Endodermal cell (in vitro differentiated cells): ENCODE results near the gene OTOS. TPM values are rescaled to one million over a fixed set of nuclear protein-coding genes. Genes with fewer than 3 reads are reported as not detected.

Source experiments
- DNase-seq: peaks from one replicate; pipeline ENCODE4 v3.0.0-alpha.2; 2017
- H3K27ac ChIP-seq: 2 replicates; pipeline ENCODE4 v1.5.1; 2013; ENCODE audit warnings: mild to moderate bottlenecking, low read depth, low read length, moderate library complexity
- H3K27me3 ChIP-seq: 2 replicates; pipeline ENCODE4 v1.6.1; 2013; ENCODE audit warnings: mild to moderate bottlenecking, low read length, moderate library complexity; ENCODE audit not compliant: insufficient read depth, control insufficient read depth, poor library complexity, severe bottlenecking
- H3K36me3 ChIP-seq: 2 replicates; pipeline ENCODE4 v1.7.0; 2013; ENCODE audit warnings: mild to moderate bottlenecking, low read length, moderate library complexity; ENCODE audit not compliant: control insufficient read depth, insufficient read depth
- H3K4me1 ChIP-seq: one replicate; pipeline ENCODE4 v1.7.0; 2013; ENCODE audit warnings: low read length; ENCODE audit not compliant: control insufficient read depth, insufficient read depth
- H3K4me3 ChIP-seq: 2 replicates; pipeline ENCODE4 v1.5.1; 2013; ENCODE audit warnings: mild to moderate bottlenecking, low read length, moderate library complexity
- H3K9ac ChIP-seq: 2 replicates; pipeline ENCODE4 v1.6.1; 2013; ENCODE audit warnings: mild to moderate bottlenecking, low read length, moderate library complexity; ENCODE audit not compliant: poor library complexity, severe bottlenecking; ENCODE audit errors: extremely low read depth
- H3K9me3 ChIP-seq: 2 replicates; pipeline ENCODE4 v1.6.1; 2013; ENCODE audit warnings: mild to moderate bottlenecking, low read length, moderate library complexity; ENCODE audit not compliant: control insufficient read depth
- H3K27ac Mint-ChIP-seq: 2 replicates; pipeline ENCODE4 v1.8.0; 2020; ENCODE audit warnings: mixed read lengths
- H3K27me3 Mint-ChIP-seq: 2 replicates; pipeline ENCODE4 v1.8.0; 2021; ENCODE audit warnings: mild to moderate bottlenecking, mixed read lengths; ENCODE audit not compliant: insufficient read depth
- H3K36me3 Mint-ChIP-seq: 2 replicates; pipeline ENCODE4 v1.8.0; 2020; ENCODE audit warnings: low read depth, mixed read lengths
- H3K4me1 Mint-ChIP-seq: 2 replicates; pipeline ENCODE4 v1.8.0; 2020; ENCODE audit warnings: mixed read lengths
- H3K4me3 Mint-ChIP-seq: 2 replicates; pipeline ENCODE4 v1.8.0; 2020; ENCODE audit warnings: mild to moderate bottlenecking, moderate library complexity, mixed read lengths
- H3K9me3 Mint-ChIP-seq: 2 replicates; pipeline ENCODE4 v1.8.0; 2020; ENCODE audit warnings: mild to moderate bottlenecking, mixed read lengths
- WGBS, 2 experiments: methylation state at CpG; one replicate each; pipeline versions ENCODE4 v1.1.5 to v1.1.7; 2013; ENCODE audit warnings: missing lambda C conversion rate in 2 of 2, mixed read lengths in 1 of 2; ENCODE audit not compliant: insufficient coverage in 1 of 2, insufficient read length in 1 of 2; 5-methylcytosine and 5-hydroxymethylcytosine counted together
- total RNA-seq, 2 donors: library from RNA; stranded (reverse); fragmentation: NEBNext Ultra II Directional in 1 of 2; extraction: Animal tissue kit (Norgen Biotek cat#: 25700) in 1 of 2; gene quantifications; 2 replicates in 1 of 2; 3 replicates in 1 of 2; pipeline ENCODE4 v1.2.1, GENCODE V29; 2021
- TF ChIP-seq, protein P1 (sequence below): fragments of 200-600 bp; sonication (generic); conservative IDR thresholded peaks from 2 replicates; pipeline ENCODE4 v1.5.0; 2021; ENCODE audit warnings: antibody characterized with exemption, mild to moderate bottlenecking

OTOS gene
- total RNA-seq, 2 donors from 2014 or later = not detected

DNA sequence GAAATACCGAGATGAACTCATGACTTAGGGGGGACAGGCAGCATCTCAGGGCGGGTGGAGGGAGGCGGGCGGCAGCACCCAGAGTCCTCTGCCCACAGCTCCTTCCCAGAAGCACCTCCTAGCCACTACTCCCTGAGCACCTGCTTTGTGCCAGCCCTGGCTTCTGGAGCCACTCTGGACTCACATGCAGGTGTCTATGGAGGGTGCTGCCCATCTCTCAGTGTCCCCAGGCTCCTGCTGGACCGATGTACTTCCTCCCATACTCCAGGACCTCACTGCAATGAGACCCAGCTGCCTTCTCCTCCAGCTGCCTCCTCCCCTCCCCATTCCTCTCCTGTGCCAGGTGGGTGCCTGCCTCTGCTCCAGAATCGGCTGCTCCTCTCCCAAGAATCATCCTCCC, 22.1 kb upstream of the OTOS start:
- DNase-seq = no peak
- Histone ChIP-seq H3K27ac (no peak overlapping the region), H3K4me3 (no peak overlapping the region), H3K36me3 (no peaks in the 10 kb centered on the region), H3K9ac (no peak overlapping the region), H3K9me3 (no peaks in the 10 kb centered on the region), H3K4me1 (no peaks in the 10 kb centered on the region), H3K27me3 (no peaks in the 10 kb centered on the region)
- H3K27ac Mint-ChIP-seq = no peak overlapping the region
- H3K4me1 Mint-ChIP-seq = no peaks in the 10 kb centered on the region
- 88 to 93% methylated on average over 3 to 6 of the region's 6 CpGs for WGBS, 2 experiments
- H3K36me3 Mint-ChIP-seq = no peaks in the 10 kb centered on the region
- H3K9me3 Mint-ChIP-seq = no peaks in the 10 kb centered on the region
- no peak overlapping the region for H3K4me3 Mint-ChIP-seq
- TF ChIP-seq, protein P1, sequence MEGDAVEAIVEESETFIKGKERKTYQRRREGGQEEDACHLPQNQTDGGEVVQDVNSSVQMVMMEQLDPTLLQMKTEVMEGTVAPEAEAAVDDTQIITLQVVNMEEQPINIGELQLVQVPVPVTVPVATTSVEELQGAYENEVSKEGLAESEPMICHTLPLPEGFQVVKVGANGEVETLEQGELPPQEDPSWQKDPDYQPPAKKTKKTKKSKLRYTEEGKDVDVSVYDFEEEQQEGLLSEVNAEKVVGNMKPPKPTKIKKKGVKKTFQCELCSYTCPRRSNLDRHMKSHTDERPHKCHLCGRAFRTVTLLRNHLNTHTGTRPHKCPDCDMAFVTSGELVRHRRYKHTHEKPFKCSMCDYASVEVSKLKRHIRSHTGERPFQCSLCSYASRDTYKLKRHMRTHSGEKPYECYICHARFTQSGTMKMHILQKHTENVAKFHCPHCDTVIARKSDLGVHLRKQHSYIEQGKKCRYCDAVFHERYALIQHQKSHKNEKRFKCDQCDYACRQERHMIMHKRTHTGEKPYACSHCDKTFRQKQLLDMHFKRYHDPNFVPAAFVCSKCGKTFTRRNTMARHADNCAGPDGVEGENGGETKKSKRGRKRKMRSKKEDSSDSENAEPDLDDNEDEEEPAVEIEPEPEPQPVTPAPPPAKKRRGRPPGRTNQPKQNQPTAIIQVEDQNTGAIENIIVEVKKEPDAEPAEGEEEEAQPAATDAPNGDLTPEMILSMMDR = no peak
- H3K27me3 Mint-ChIP-seq = peaks cover 5% of the 10 kb centered on the region

DNA sequence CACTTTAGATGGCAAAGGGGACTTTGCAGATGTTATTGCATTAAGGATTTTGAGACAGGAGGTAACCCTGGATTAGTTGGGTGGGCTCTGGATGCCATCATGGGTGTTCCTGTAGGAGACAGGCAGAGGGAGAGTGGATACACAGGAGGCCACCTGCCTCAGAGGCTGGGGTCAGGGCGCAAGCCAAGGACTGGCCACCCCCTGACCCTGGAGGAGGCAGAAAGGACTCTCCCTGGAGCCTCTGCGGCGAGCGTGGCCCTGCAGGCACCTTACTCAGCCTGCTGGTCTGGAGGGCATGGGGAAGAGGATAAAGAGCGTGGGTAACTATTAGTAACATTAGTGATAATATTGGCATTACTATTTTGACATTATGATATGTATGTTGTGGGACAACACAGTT, 21.6 kb upstream of the OTOS start:
- WGBS, 2 experiments = 86 to 88% methylated on average over 4 to 5 of the region's 5 CpGs
- H3K36me3 ChIP-seq = no peaks in the 10 kb centered on the region
- Mint-ChIP-seq H3K27me3 (peaks cover 5% of the 10 kb centered on the region), H3K9me3 (no peaks in the 10 kb centered on the region), H3K27ac (no peak overlapping the region), H3K4me1 (no peaks in the 10 kb centered on the region), H3K4me3 (no peak overlapping the region), H3K36me3 (no peaks in the 10 kb centered on the region)
- H3K27ac ChIP-seq = no peak overlapping the region
- no peaks in the 10 kb centered on the region for H3K4me1 ChIP-seq
- H3K9me3 ChIP-seq = no peaks in the 10 kb centered on the region
- H3K9ac ChIP-seq = no peak overlapping the region
- H3K27me3 ChIP-seq = no peaks in the 10 kb centered on the region
- no peak for DNase-seq
- H3K4me3 ChIP-seq = no peak overlapping the region
- TF ChIP-seq, protein P1 = no peak

DNA sequence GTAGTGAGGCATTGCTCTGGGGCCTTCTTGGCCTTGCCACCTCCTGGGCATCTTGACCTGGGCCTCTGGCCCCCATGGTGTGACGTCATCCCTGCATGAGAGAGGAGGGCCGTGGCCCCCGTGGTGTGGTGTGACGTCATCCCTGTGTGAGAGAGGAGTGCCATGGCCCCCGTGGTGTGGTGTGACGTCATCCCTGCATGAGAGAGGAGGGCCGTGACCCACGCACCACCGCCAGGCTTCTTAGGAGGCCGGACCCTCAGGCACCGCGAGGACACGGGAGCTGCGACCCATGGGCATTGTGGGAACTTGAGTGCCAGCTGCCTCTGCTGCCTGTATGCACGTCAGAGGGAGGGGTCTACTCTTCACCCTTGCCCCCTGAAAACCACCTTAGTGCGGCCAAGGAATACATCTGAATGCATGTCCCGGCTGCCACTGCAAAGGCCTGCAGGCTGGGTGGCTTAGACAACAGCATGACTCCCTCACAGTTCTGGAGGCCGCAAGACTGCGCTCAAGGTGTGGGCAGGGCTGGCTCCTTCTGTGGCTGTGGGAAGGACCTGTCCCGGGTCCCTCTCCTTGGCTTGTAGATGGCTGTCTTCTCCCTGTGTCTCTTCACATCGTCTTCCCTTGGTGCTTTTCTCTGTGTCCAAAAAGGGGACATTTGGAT, 20.8 kb upstream of the OTOS start:
- no peaks in the 10 kb centered on the region for H3K9me3 ChIP-seq
- no peak overlapping the region for H3K27ac ChIP-seq
- TF ChIP-seq, protein P1 = no peak
- Mint-ChIP-seq H3K36me3 (no peaks in the 10 kb centered on the region), H3K9me3 (no peaks in the 10 kb centered on the region), H3K27ac (no peak overlapping the region), H3K4me3 (no peak overlapping the region), H3K27me3 (peaks cover 5% of the 10 kb centered on the region), H3K4me1 (no peaks in the 10 kb centered on the region)
- no peaks in the 10 kb centered on the region for H3K4me1 ChIP-seq
- DNase-seq = no peak
- H3K27me3 ChIP-seq = no peaks in the 10 kb centered on the region
- H3K4me3 ChIP-seq = no peak overlapping the region
- no peak overlapping the region for H3K9ac ChIP-seq
- H3K36me3 ChIP-seq = no peaks in the 10 kb centered on the region
- WGBS, 2 experiments = 90 to 93% methylated on average over 15 to 21 of the region's 21 CpGs
